IPS DF 6.9 (cell line): ENCODE results near the gene RANGAP1.

Experiments
- DNase-seq: peaks from one replicate; pipeline ENCODE4 v3.0.0-alpha.2; 2013; ENCODE audit warnings: low read depth, low spot score
- H3K27ac ChIP-seq: one replicate; pipeline ENCODE4 v1.5.1; 2013; ENCODE audit warnings: low read length, control low read depth
- H3K27me3 ChIP-seq: 2 replicates; pipeline ENCODE4 v1.6.1; 2013; ENCODE audit warnings: mild to moderate bottlenecking, low read length; ENCODE audit not compliant: control insufficient read depth, insufficient read depth
- H3K36me3 ChIP-seq: 2 replicates; pipeline ENCODE4 v1.6.1; 2013; ENCODE audit warnings: low read length; ENCODE audit not compliant: control insufficient read depth, insufficient read depth
- H3K4me1 ChIP-seq: 2 replicates; pipeline ENCODE4 v1.6.1; 2013; ENCODE audit warnings: low read length; ENCODE audit not compliant: control insufficient read depth, insufficient read depth
- H3K4me3 ChIP-seq: 2 replicates; pipeline ENCODE4 v1.5.1; 2013; ENCODE audit warnings: mild to moderate bottlenecking, low read length
- H3K9me3 ChIP-seq: 2 replicates; pipeline ENCODE4 v1.6.1; 2013; ENCODE audit warnings: low read length, inconsistent platforms; ENCODE audit not compliant: control insufficient read depth, insufficient read depth
- WGBS: extraction: QIAGEN DNeasy Blood & Tissue Kit; methylation state at CpG from one replicate; pipeline ENCODE4 v1.1.7; 2013; ENCODE audit warnings: mixed read lengths, missing lambda C conversion rate; ENCODE audit not compliant: insufficient read length, insufficient coverage; 5-methylcytosine and 5-hydroxymethylcytosine counted together

The RANGAP1 gene

GRCh38 chr22:41285820-41286638, at the start of gene RANGAP1:
TSS of gene RANGAP1 (minus strand) at chr22:41286187. CDS start at chr22:41281044, 5,143 bp downstream.
- no peaks in the 10 kb centered on the region for H3K9me3 ChIP-seq
- no CpG with 5 or more reads among the region's 77 CpGs for WGBS
- peak within 1 kb of the TSS; percentile 78 for H3K4me3 ChIP-seq
- no peaks in the 10 kb centered on the region for H3K27me3 ChIP-seq
- H3K27ac ChIP-seq = no peak within 1 kb of the TSS
- peaks cover 5% of the 10 kb centered on the region; the same call in 1 of the 2 replicates for H3K4me1 ChIP-seq
- DNase-seq = peak; percentile 99
- peaks cover 6% of the 10 kb centered on the region; the same call in 1 of the 2 replicates for H3K36me3 ChIP-seq

- peaks cover 17% of the 10 kb centered on the region for H3K36me3 ChIP-seq
- WGBS = no CpG with 5 or more reads among the region's 11 CpGs
Measured at GRCh38 chr22:41334951-41335635, 49.1 kb upstream of the RANGAP1 start.

GRCh38 chr22:41334215-41334614, 48.2 kb upstream of the RANGAP1 start:
- Histone ChIP-seq H3K4me3 (no peak overlapping the region), H3K27me3 (no peaks in the 10 kb centered on the region), H3K36me3 (peaks cover 17% of the 10 kb centered on the region), H3K9me3 (no peaks in the 10 kb centered on the region), H3K4me1 (no peaks in the 10 kb centered on the region; the same call in 1 of the 2 replicates), H3K27ac (no peak overlapping the region)
- no CpG with 5 or more reads among the region's 3 CpGs for WGBS
- DNase-seq = no peak

More at GRCh38 chr22:41334951-41335635, 49.1 kb upstream of the RANGAP1 start:
- H3K27ac ChIP-seq = no peak overlapping the region
- H3K4me3 ChIP-seq = no peak overlapping the region
- H3K27me3 ChIP-seq = no peaks in the 10 kb centered on the region
- no peaks in the 10 kb centered on the region; the same call in 1 of the 2 replicates for H3K4me1 ChIP-seq
- DNase-seq = no peak
- no peaks in the 10 kb centered on the region for H3K9me3 ChIP-seq

GRCh38 chr22:41333806-41334205, 47.8 kb upstream of the RANGAP1 start:
- WGBS = no CpG with 5 or more reads among the region's 3 CpGs
- H3K27ac ChIP-seq = no peak overlapping the region
- H3K9me3 ChIP-seq = no peaks in the 10 kb centered on the region
- H3K27me3 ChIP-seq = no peaks in the 10 kb centered on the region
- peaks cover 15% of the 10 kb centered on the region for H3K36me3 ChIP-seq
- H3K4me1 ChIP-seq = no peaks in the 10 kb centered on the region; the same call in 1 of the 2 replicates
- no peak for DNase-seq
- no peak overlapping the region for H3K4me3 ChIP-seq

- WGBS = no CpG with 5 or more reads among the region's 15 CpGs
- DNase-seq = no peak
- Histone ChIP-seq H3K27me3 (no peaks in the 10 kb centered on the region), H3K27ac (no peak overlapping the region), H3K36me3 (peaks cover 14% of the 10 kb centered on the region), H3K4me1 (no peaks in the 10 kb centered on the region; the same call in 1 of the 2 replicates), H3K9me3 (no peaks in the 10 kb centered on the region), H3K4me3 (no peak overlapping the region)
Measured at GRCh38 chr22:41332217-41332939, 46.4 kb upstream of the RANGAP1 start.

GRCh38 chr22:41330169-41330568, 44.2 kb upstream of the RANGAP1 start:
- H3K4me1 ChIP-seq = no peaks in the 10 kb centered on the region; the same call in 1 of the 2 replicates
- no peak for DNase-seq
- H3K36me3 ChIP-seq = peaks cover 28% of the 10 kb centered on the region
- no peak overlapping the region for H3K27ac ChIP-seq
- H3K9me3 ChIP-seq = no peaks in the 10 kb centered on the region
- WGBS = no CpG with 5 or more reads among the region's 7 CpGs
- H3K4me3 ChIP-seq = no peak overlapping the region
- H3K27me3 ChIP-seq = no peaks in the 10 kb centered on the region

GRCh38 chr22:41327124-41327523, 41.1 kb upstream of the RANGAP1 start:
- no CpG with 5 or more reads among the region's 16 CpGs for WGBS
- no peaks in the 10 kb centered on the region for H3K9me3 ChIP-seq
- DNase-seq = no peak
- H3K4me1 ChIP-seq = no peaks in the 10 kb centered on the region
- H3K27me3 ChIP-seq = no peaks in the 10 kb centered on the region
- no peak overlapping the region for H3K4me3 ChIP-seq
- peaks cover 30% of the 10 kb centered on the region for H3K36me3 ChIP-seq
- no peak overlapping the region for H3K27ac ChIP-seq

GRCh38 chr22:41324821-41325528, 39.0 kb upstream of the RANGAP1 start:
- no CpG with 5 or more reads among the region's 5 CpGs for WGBS
- H3K27me3 ChIP-seq = no peaks in the 10 kb centered on the region
- no peak overlapping the region for H3K27ac ChIP-seq

GRCh38 chr22:41320416-41321240, 34.6 kb upstream of the RANGAP1 start:
- Histone ChIP-seq H3K9me3 (no peaks in the 10 kb centered on the region), H3K27me3 (no peaks in the 10 kb centered on the region), H3K36me3 (peaks cover 11% of the 10 kb centered on the region), H3K27ac (no peak overlapping the region), H3K4me3 (no peak overlapping the region), H3K4me1 (no peaks in the 10 kb centered on the region)
- WGBS = no CpG with 5 or more reads among the region's 16 CpGs
- no peak for DNase-seq

More at GRCh38 chr22:41324821-41325528, 39.0 kb upstream of the RANGAP1 start:
- Histone ChIP-seq H3K4me3 (no peak overlapping the region), H3K4me1 (no peaks in the 10 kb centered on the region), H3K9me3 (no peaks in the 10 kb centered on the region), H3K36me3 (peaks cover 26% of the 10 kb centered on the region)
- DNase-seq = no peak
